H9 (cell line): ENCODE measurements around the gene GATAD2B. TPM values are rescaled to one million over a fixed set of nuclear protein-coding genes. Genes with fewer than 3 reads are reported as not detected.

ENCODE experiments used
- DNase-seq: peaks from one replicate; pipeline ENCODE4 v3.0.0-alpha.2; 2017
- H2AFZ ChIP-seq: one replicate; pipeline ENCODE4 v1.6.1; 2013; ENCODE audit warnings: mild to moderate bottlenecking, low read length, control low read depth, moderate library complexity
- H2AK5ac ChIP-seq: 2 replicates; pipeline ENCODE4 v1.6.1; 2013; ENCODE audit warnings: low read length, control low read depth, mixed read lengths; ENCODE audit not compliant: insufficient read length
- H2BK120ac ChIP-seq: one replicate; pipeline ENCODE4 v1.6.1; 2013; ENCODE audit warnings: low read depth, mild to moderate bottlenecking, low read length, control low read depth, inconsistent platforms; ENCODE audit not compliant: poor library complexity, severe bottlenecking
- H2BK12ac ChIP-seq: 2 replicates; pipeline ENCODE4 v1.6.1; 2013; ENCODE audit warnings: low read length, control low read depth, mixed read lengths, low read depth; ENCODE audit not compliant: insufficient read length
- H2BK15ac ChIP-seq: 2 replicates; pipeline ENCODE4 v1.6.1; 2013; ENCODE audit warnings: low read depth, low read length, control low read depth
- H2BK20ac ChIP-seq: one replicate; pipeline ENCODE4 v1.6.1; 2013; ENCODE audit warnings: low read depth, mild to moderate bottlenecking, low read length, control low read depth, inconsistent platforms; ENCODE audit not compliant: poor library complexity, severe bottlenecking
- H2BK5ac ChIP-seq: 2 replicates; pipeline ENCODE4 v1.6.1; 2013; ENCODE audit warnings: low read length, control low read depth, mixed read lengths; ENCODE audit not compliant: insufficient read length
- H3K14ac ChIP-seq: 2 replicates; pipeline ENCODE4 v1.6.1; 2013; ENCODE audit warnings: low read length, control low read depth; ENCODE audit not compliant: insufficient read depth
- H3K18ac ChIP-seq: 2 replicates; pipeline ENCODE4 v1.6.1; 2013; ENCODE audit warnings: low read depth, mild to moderate bottlenecking, mixed read lengths, low read length, control low read depth; ENCODE audit not compliant: insufficient read length
- H3K23ac ChIP-seq: 2 replicates; pipeline ENCODE4 v1.6.1; 2013; ENCODE audit warnings: low read length, control low read depth, mixed read lengths, low read depth; ENCODE audit not compliant: insufficient read length
- H3K23me2 ChIP-seq: 2 replicates; pipeline ENCODE4 v1.6.1; 2013; ENCODE audit warnings: low read depth, mild to moderate bottlenecking, mixed read lengths, low read length, control low read depth; ENCODE audit not compliant: insufficient read length, poor library complexity, severe bottlenecking
- H3K27ac ChIP-seq: 2 replicates; pipeline ENCODE4 v1.5.1; 2013; ENCODE audit warnings: low read length, control low read depth, mixed read lengths, low read depth; ENCODE audit not compliant: insufficient read length
- H3K27me3 ChIP-seq: 2 replicates; pipeline ENCODE4 v1.6.1; 2013; ENCODE audit warnings: low read length, control low read depth, inconsistent platforms; ENCODE audit not compliant: insufficient read depth
- H3K4ac ChIP-seq: 2 replicates; pipeline ENCODE4 v1.6.1; 2013; ENCODE audit warnings: low read depth, mild to moderate bottlenecking, control low read depth, inconsistent platforms, low read length, moderate library complexity
- H3K4me1 ChIP-seq: 2 replicates; pipeline ENCODE4 v1.6.1; 2013; ENCODE audit warnings: low read length, control low read depth, inconsistent platforms; ENCODE audit not compliant: insufficient read depth
- H3K4me2 ChIP-seq: 2 replicates; pipeline ENCODE4 v1.6.1; 2013; ENCODE audit warnings: low read length, control low read depth, mixed read lengths; ENCODE audit not compliant: insufficient read length, insufficient read depth
- H3K56ac ChIP-seq: 2 replicates; pipeline ENCODE4 v1.6.1; 2013; ENCODE audit warnings: low read depth, mild to moderate bottlenecking, mixed read lengths, low read length, control low read depth; ENCODE audit not compliant: insufficient read length
- H3K79me1 ChIP-seq: 2 replicates; pipeline ENCODE4 v1.6.1; 2013; ENCODE audit warnings: low read depth, mild to moderate bottlenecking, moderate library complexity, low read length, control low read depth, inconsistent platforms; ENCODE audit not compliant: insufficient read depth, poor library complexity, severe bottlenecking
- H3K79me2 ChIP-seq: 2 replicates; pipeline ENCODE4 v1.6.1; 2013; ENCODE audit warnings: low read length, control low read depth, inconsistent platforms; ENCODE audit not compliant: insufficient read depth
- H3K9ac ChIP-seq: 2 replicates; pipeline ENCODE4 v1.6.1; 2013; ENCODE audit warnings: low read length, control low read depth, mixed read lengths; ENCODE audit not compliant: insufficient read length; ENCODE audit errors: extremely low read depth
- H3K9me3 ChIP-seq: one replicate; pipeline ENCODE4 v1.6.1; 2013; ENCODE audit warnings: low read depth, low read length, inconsistent platforms; ENCODE audit not compliant: control insufficient read depth
- H3T11ph ChIP-seq: one replicate; pipeline ENCODE4 v1.6.1; 2013; ENCODE audit warnings: mild to moderate bottlenecking, low read length, control low read depth, inconsistent platforms
- H4K20me1 ChIP-seq: one replicate; pipeline ENCODE4 v1.6.1; 2013; ENCODE audit not compliant: control insufficient read depth, insufficient read length, insufficient read depth
- H4K5ac ChIP-seq: 2 replicates; pipeline ENCODE4 v1.6.1; 2013; ENCODE audit warnings: low read depth, mild to moderate bottlenecking, mixed read lengths, low read length, control low read depth; ENCODE audit not compliant: insufficient read length
- H4K8ac ChIP-seq: replicated peaks from 2 replicates; pipeline ENCODE4 v1.6.1; 2013; ENCODE audit warnings: low read length, control low read depth, mixed read lengths, low read depth; ENCODE audit not compliant: insufficient read length
- H4K91ac ChIP-seq: 2 replicates; pipeline ENCODE4 v1.6.1; 2013; ENCODE audit warnings: low read depth, mild to moderate bottlenecking, moderate library complexity, mixed read lengths, low read length, control low read depth; ENCODE audit not compliant: insufficient read length
- H3K27ac Mint-ChIP-seq, 3 experiments: 2 replicates in 2 of 3; 3 replicates in 1 of 3; pipeline ENCODE4 v1.8.0; 2020 to 2021; ENCODE audit warnings: mixed read lengths in 3 of 3, mild to moderate bottlenecking in 1 of 3, moderate library complexity in 1 of 3
- H3K27me3 Mint-ChIP-seq: 2 replicates; pipeline ENCODE4 v1.8.0; 2021; ENCODE audit warnings: low read depth, mild to moderate bottlenecking, moderate library complexity, mixed read lengths
- H3K36me3 Mint-ChIP-seq, 3 experiments: 2 replicates in 2 of 3; 3 replicates in 1 of 3; pipeline ENCODE4 v1.8.0; 2020 to 2021; ENCODE audit warnings: low read depth in 3 of 3, mixed read lengths in 3 of 3; ENCODE audit not compliant: insufficient read depth in 1 of 3
- H3K4me1 Mint-ChIP-seq, 2 experiments: 2 replicates each; pipeline ENCODE4 v1.8.0; 2020; ENCODE audit warnings: mixed read lengths in 2 of 2
- H3K4me3 Mint-ChIP-seq, 2 experiments: 2 replicates in 1 of 2; 3 replicates in 1 of 2; pipeline ENCODE4 v1.8.0; 2020 to 2021; ENCODE audit warnings: mild to moderate bottlenecking in 2 of 2, mixed read lengths in 2 of 2, moderate library complexity in 1 of 2
- H3K9me3 Mint-ChIP-seq, 2 experiments: 2 replicates in 1 of 2; 3 replicates in 1 of 2; pipeline ENCODE4 v1.8.0; 2020; ENCODE audit warnings: mild to moderate bottlenecking in 2 of 2, mixed read lengths in 2 of 2, moderate library complexity in 1 of 2
- CTCF ChIP-seq: fragments of 200-600 bp; sonication (generic); conservative IDR thresholded peaks from 3 replicates; pipeline ENCODE4 v1.8.0; 2021; ENCODE audit warnings: antibody characterized with exemption, mild to moderate bottlenecking
- WGBS: extraction: QIAGEN DNeasy Blood & Tissue Kit; methylation state at CpG from one replicate; pipeline ENCODE4 v1.1.7; 2013; ENCODE audit warnings: missing lambda C conversion rate, low lambda C conversion rate, mixed read lengths; ENCODE audit not compliant: insufficient read length; ENCODE audit errors: extremely low coverage; 5-methylcytosine and 5-hydroxymethylcytosine counted together
- total RNA-seq: library from RNA; stranded (reverse); gene quantifications from 2 replicates; pipeline ENCODE4 v1.2.1, GENCODE V29; 2021

Gene GATAD2B
- total RNA-seq, 1 experiment from 2014 or later = 44.1 TPM

GRCh38 chr1:153939476-153939875 lies 16.7 kb upstream of the GATAD2B start:
- no peak for TF ChIP-seq CTCF
- Mint-ChIP-seq H3K27ac (peak overlapping the region in 1 of 3 experiments; percentile 12; a peak in 1 of 7 replicates), H3K4me3 (no peak overlapping the region), H3K27me3 (no peaks in the 10 kb centered on the region), H3K36me3 (peaks cover 40 to 73% (median 73%) of the 10 kb centered on the region in 3 experiments), H3K4me1 (peaks cover 0 to 2% of the 10 kb centered on the region in 2 experiments; a peak in 2 of 4 replicates), H3K9me3 (no peaks in the 10 kb centered on the region)
- Histone ChIP-seq H3K79me1 (no peaks in the 10 kb centered on the region), H4K20me1 (peaks cover 3% of the 10 kb centered on the region), H2AFZ (no peak overlapping the region), H3K18ac (no peak overlapping the region), H2AK5ac (no peak overlapping the region), H2BK15ac (no peak overlapping the region), H3K23ac (no peak overlapping the region), H3K14ac (no peak overlapping the region), H3K4me1 (no peaks in the 10 kb centered on the region), H3K79me2 (no peaks in the 10 kb centered on the region), H3K4me2 (no peak overlapping the region), H2BK20ac (no peak overlapping the region), H2BK12ac (no peak overlapping the region), H3K27me3 (no peaks in the 10 kb centered on the region), H4K91ac (no peak overlapping the region), H3K27ac (no peak overlapping the region), H4K8ac (no peak overlapping the region), H3K9me3 (no peaks in the 10 kb centered on the region), H2BK120ac (no peak overlapping the region), H3K4ac (no peak overlapping the region), H3K9ac (no peak overlapping the region), H3T11ph (no peak overlapping the region), H3K56ac (no peak overlapping the region), H2BK5ac (no peak overlapping the region), H4K5ac (no peak overlapping the region), H3K23me2 (no peaks in the 10 kb centered on the region)
- no CpG with 5 or more reads among the region's 12 CpGs for WGBS
- no peak for DNase-seq
